CD4-positive, alpha-beta T cell (primary cell): ENCODE measurements around the gene CXCL17. TPM values are rescaled to one million over a fixed set of nuclear protein-coding genes. Genes with fewer than 3 reads are reported as not detected.

Experiments
- ATAC-seq: fragments of 200-7000 bp; cut with Tn5 transposase; one replicate; pipeline ENCODE4 v1.10.0; 2022; ENCODE audit warnings: mild to moderate bottlenecking; ENCODE audit not compliant: poor library complexity
- CTCF ChIA-PET: fragments of 350-600 bp; sonication (Branson Sonifier 250); formaldehyde crosslinking; loops from one replicate; lab custom pipeline; 2021; ENCODE audit warnings: antibody characterized with exemption, inconsistent platforms; lab: Charles Lee
- POLR2A ChIA-PET: fragments of 350-600 bp; sonication (Branson Sonifier 250); formaldehyde crosslinking; loops from one replicate; lab custom pipeline; 2021; ENCODE audit warnings: antibody characterized with exemption, inconsistent platforms; lab: Charles Lee
- DNase-seq, 14 experiments: peaks; one replicate each; pipeline ENCODE4 v3.0.0-alpha.2; 2013 to 2020; ENCODE audit warnings: mixed read lengths in 2 of 14
- H3K27ac ChIP-seq, 2 donors: one replicate each; pipeline versions ENCODE4 v1.5.1 to v1.7.0; 2013; ENCODE audit warnings: low read length in 2 of 2, low read depth in 1 of 2, mild to moderate bottlenecking in 1 of 2
- H3K27me3 ChIP-seq, 2 experiments: 1 replicate in 1 of 2; 2 replicates in 1 of 2; pipeline versions ENCODE4 v1.6.1 to v1.7.0; 2013; ENCODE audit warnings: low read length in 2 of 2, control low read depth in 1 of 2, mild to moderate bottlenecking in 1 of 2, moderate library complexity in 1 of 2; ENCODE audit not compliant: insufficient read depth in 2 of 2, control insufficient read depth in 1 of 2
- H3K36me3 ChIP-seq: one replicate; pipeline ENCODE4 v1.6.1; 2013; ENCODE audit warnings: low read length, control low read depth; ENCODE audit not compliant: insufficient read depth
- H3K4me1 ChIP-seq: one replicate; pipeline ENCODE4 v1.6.1; 2013; ENCODE audit warnings: low read length, control low read depth; ENCODE audit not compliant: insufficient read depth
- H3K4me3 ChIP-seq: one replicate; pipeline ENCODE4 v1.5.1; 2013; ENCODE audit warnings: mild to moderate bottlenecking, low read length, moderate library complexity
- H3K9me3 ChIP-seq, 2 experiments: 1 replicate in 1 of 2; 2 replicates in 1 of 2; pipeline versions ENCODE4 v1.6.1 to v1.7.0; 2013; ENCODE audit warnings: low read length in 2 of 2, mild to moderate bottlenecking in 2 of 2, control low read depth in 1 of 2, moderate library complexity in 1 of 2; ENCODE audit not compliant: control insufficient read depth in 1 of 2, insufficient read depth in 1 of 2
- H3K27ac Mint-ChIP-seq: one replicate; pipeline ENCODE4 v1.8.0; 2020; ENCODE audit warnings: mixed read lengths
- H3K27me3 Mint-ChIP-seq: one replicate; pipeline ENCODE4 v1.8.0; 2021; ENCODE audit warnings: mixed read lengths
- H3K36me3 Mint-ChIP-seq: one replicate; pipeline ENCODE4 v1.8.0; 2021; ENCODE audit warnings: low read depth, mixed read lengths
- H3K4me1 Mint-ChIP-seq: one replicate; pipeline ENCODE4 v1.8.0; 2021; ENCODE audit warnings: low read depth, mixed read lengths
- H3K4me3 Mint-ChIP-seq: one replicate; pipeline ENCODE4 v1.8.0; 2020; ENCODE audit warnings: mild to moderate bottlenecking, mixed read lengths
- H3K9me3 Mint-ChIP-seq: one replicate; pipeline ENCODE4 v1.8.0; 2020; ENCODE audit warnings: mixed read lengths
- CTCF ChIP-seq: fragments of 200-600 bp; IDR thresholded peaks from one replicate; pipeline ENCODE4 v1.8.0; 2022; ENCODE audit warnings: antibody characterized with exemption, mild to moderate bottlenecking
- intact Hi-C, 2 experiments: fragments of 100-400 bp; cut with DNase I in 1 of 2; cut with micrococcal nuclease in 1 of 2; formaldehyde crosslinking; loops; one replicate each; pipeline versions ENCODE4 v1.15.1 to v1.9.0; 2023 to 2025; cut with DNase I, micrococcal nuclease
- total RNA-seq, 174 experiments: library from RNA in 2 of 174; stranded (reverse) in 2 of 174; gene quantifications; one replicate each; pipeline ENCODE4 v1.2.3 and lab custom pipeline; 2021 to 2026

Gene CXCL17
- total RNA-seq, 2 experiments from 2014 or later: not detected

GRCh38 chr19:42459926-42460325, 17.2 kb upstream of the CXCL17 start:
- H3K36me3 ChIP-seq: no peaks in the 10 kb centered on the region
- no peaks in the 10 kb centered on the region for H3K27me3 ChIP-seq
- H3K9me3 ChIP-seq: no peaks in the 10 kb centered on the region
- DNase-seq: no peak
- no peaks in the 10 kb centered on the region for H3K27me3 Mint-ChIP-seq
- intact Hi-C loops: no loop called here
- no peak for ATAC-seq
- H3K27ac ChIP-seq: no peak overlapping the region
- H3K4me1 Mint-ChIP-seq: no peaks in the 10 kb centered on the region
- no peaks in the 10 kb centered on the region for H3K4me1 ChIP-seq
- no peak for TF ChIP-seq CTCF
- ChIA-PET CTCF (no interaction called here), POLR2A (no interaction called here)
- no peak overlapping the region for H3K4me3 ChIP-seq
- no peak overlapping the region for H3K4me3 Mint-ChIP-seq
- H3K27ac Mint-ChIP-seq: no peak overlapping the region
- H3K9me3 Mint-ChIP-seq: no peaks in the 10 kb centered on the region
- H3K36me3 Mint-ChIP-seq: no peaks in the 10 kb centered on the region

- intact Hi-C loops: no loop called here
- H3K9me3 Mint-ChIP-seq: no peaks in the 10 kb centered on the region
- H3K4me3 Mint-ChIP-seq: no peak overlapping the region
- no peaks in the 10 kb centered on the region for H3K4me1 Mint-ChIP-seq
- Histone ChIP-seq H3K4me3 (no peak overlapping the region), H3K27me3 (no peaks in the 10 kb centered on the region), H3K27ac (no peak overlapping the region), H3K4me1 (peaks cover 4% of the 10 kb centered on the region), H3K36me3 (no peaks in the 10 kb centered on the region), H3K9me3 (no peaks in the 10 kb centered on the region)
- DNase-seq (no peak), ATAC-seq (no peak)
- no peaks in the 10 kb centered on the region for H3K27me3 Mint-ChIP-seq
- no peaks in the 10 kb centered on the region for H3K36me3 Mint-ChIP-seq
- H3K27ac Mint-ChIP-seq: no peak overlapping the region
- TF ChIP-seq CTCF: no peak
- POLR2A ChIA-PET: interaction anchor here (1.2 to 1.4 kb wide), 2 partner anchors 44 to 73 kb away, joined by 3 read pairs; partner anchors contain the start of gene CEACAM1
- CTCF ChIA-PET: interaction anchor here (1.5 kb wide), 1 partner anchor 17 kb away, joined by 6 read pairs; no protein-coding TSS in a partner anchor
These were observed 12.9 kb upstream of the CXCL17 start for GRCh38 chr19:42455621-42456081.

- DNase-seq (no peak), ATAC-seq (no peak)
- Histone ChIP-seq H3K9me3 (no peaks in the 10 kb centered on the region), H3K27me3 (no peaks in the 10 kb centered on the region), H3K27ac (no peak overlapping the region), H3K4me1 (peaks cover 10% of the 10 kb centered on the region), H3K36me3 (no peaks in the 10 kb centered on the region), H3K4me3 (no peak overlapping the region)
- H3K4me1 Mint-ChIP-seq: no peaks in the 10 kb centered on the region
- POLR2A ChIA-PET: interaction anchor here (1.2 to 1.4 kb wide), 2 partner anchors 44 to 73 kb away, joined by 3 read pairs; partner anchors contain the start of gene CEACAM1
- CTCF ChIA-PET: interaction anchor here (1.5 kb wide), 1 partner anchor 16 kb away, joined by 6 read pairs; no protein-coding TSS in a partner anchor
- H3K27me3 Mint-ChIP-seq: no peaks in the 10 kb centered on the region
- TF ChIP-seq CTCF: no peak
- intact Hi-C loops: no loop called here
- no peaks in the 10 kb centered on the region for H3K36me3 Mint-ChIP-seq
- H3K27ac Mint-ChIP-seq: no peak overlapping the region
- H3K4me3 Mint-ChIP-seq: no peak overlapping the region
- no peaks in the 10 kb centered on the region for H3K9me3 Mint-ChIP-seq
These were observed 12.3 kb upstream of the CXCL17 start for GRCh38 chr19:42455086-42455485.
